SH-SY5Y (cell line): ENCODE results near the gene CAMK1G.

Experiments used
- GATA2 ChIP-seq: IDR thresholded peaks from 2 replicates; pipeline ENCODE4 v1.6.1; 2011; ENCODE audit warnings: mild to moderate bottlenecking, low read depth, low read length
- GATA3 ChIP-seq: IDR thresholded peaks from 2 replicates; pipeline ENCODE4 v1.6.1; 2011; ENCODE audit warnings: low read depth, mild to moderate bottlenecking, low read length, moderate library complexity

GRCh38 chr1:209536843-209537242 is 46.7 kb upstream of the CAMK1G start:
- TF ChIP-seq GATA2 (no peak), GATA3 (no peak)
